Putamen (tissue), 1 donor: ENCODE measurements around the gene STAB2.

Experiments
- DNase-seq: peaks from one replicate; pipeline ENCODE4 v3.0.0-alpha.2; 2016; ENCODE audit warnings: low spot score

Gene STAB2

DNA sequence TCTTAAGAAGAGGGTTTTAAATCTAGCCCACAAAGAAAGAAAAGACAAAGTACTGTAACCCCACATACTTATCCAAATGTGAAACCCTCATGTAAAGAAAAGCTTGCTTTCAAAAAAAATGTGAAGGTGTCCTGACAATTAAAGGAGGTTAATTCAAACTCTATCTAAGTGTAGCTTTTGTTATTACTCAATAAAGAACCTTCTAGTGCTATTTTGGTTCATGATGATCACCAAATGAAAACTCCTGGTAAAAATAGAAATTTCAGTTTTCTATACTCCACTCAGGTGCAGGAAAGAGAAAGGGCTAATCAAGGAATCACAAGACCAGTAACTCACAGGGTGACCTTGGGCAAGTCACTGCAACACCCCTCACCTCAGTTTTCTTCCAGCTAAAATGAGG lies 1.6 kb downstream of the STAB2 start:
- no peak for DNase-seq

- DNase-seq: no peak
Measured at GRCh38 chr12:103589517-103589916, 2.4 kb downstream of the STAB2 start.

GRCh38 chr12:103590271-103590670 lies 3.2 kb downstream of the STAB2 start:
- no peak for DNase-seq

- DNase-seq: no peak
Measured at GRCh38 chr12:103596981-103597380, 9.9 kb downstream of the STAB2 start.

DNA sequence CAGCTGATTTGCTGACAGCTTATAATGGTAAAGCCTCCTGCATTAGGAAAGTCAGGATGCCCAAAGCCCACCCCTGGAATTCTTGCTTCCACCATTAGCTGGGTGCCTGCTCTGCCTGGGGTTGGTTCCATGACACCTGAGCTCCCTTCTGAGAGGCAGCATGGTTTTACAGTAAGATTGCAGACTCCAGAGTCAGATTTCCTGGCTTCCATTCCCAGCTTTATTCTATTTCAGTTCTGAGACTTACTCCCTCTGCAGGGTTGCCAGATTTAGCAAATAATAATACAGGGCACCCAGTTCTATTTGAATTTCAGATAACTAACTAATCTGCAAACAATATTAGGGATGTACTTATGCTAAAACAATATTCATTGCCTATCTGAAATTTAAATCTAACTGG lies 12.2 kb downstream of the STAB2 start:
- no peak for DNase-seq

GRCh38 chr12:103600967-103601728 lies 14.1 kb downstream of the STAB2 start:
- no peak for DNase-seq

- no peak for DNase-seq
Measured at GRCh38 chr12:103620395-103620794, 33.3 kb downstream of the STAB2 start.

GRCh38 chr12:103623716-103624115 lies 36.6 kb downstream of the STAB2 start:
- no peak for DNase-seq

DNA sequence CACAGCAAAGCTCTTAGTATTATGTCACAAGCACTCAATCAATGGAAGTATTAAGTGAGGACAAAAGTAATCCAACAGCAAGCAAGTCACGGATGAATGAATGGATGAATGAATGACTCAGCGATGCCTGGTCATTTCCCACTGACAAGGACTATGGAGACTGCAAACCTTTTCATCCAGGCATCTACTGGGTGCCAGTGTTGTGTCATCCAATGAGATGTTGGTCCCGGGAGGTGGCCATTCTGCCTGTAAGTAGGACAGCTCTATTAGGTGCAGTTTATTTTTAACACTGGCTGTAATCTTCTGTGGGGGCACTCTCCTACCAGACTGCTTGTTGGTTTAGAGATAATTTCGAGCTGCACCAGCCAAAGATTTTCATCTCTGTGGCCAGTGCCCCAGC lies 39.4 kb downstream of the STAB2 start:
- no peak for DNase-seq

DNA sequence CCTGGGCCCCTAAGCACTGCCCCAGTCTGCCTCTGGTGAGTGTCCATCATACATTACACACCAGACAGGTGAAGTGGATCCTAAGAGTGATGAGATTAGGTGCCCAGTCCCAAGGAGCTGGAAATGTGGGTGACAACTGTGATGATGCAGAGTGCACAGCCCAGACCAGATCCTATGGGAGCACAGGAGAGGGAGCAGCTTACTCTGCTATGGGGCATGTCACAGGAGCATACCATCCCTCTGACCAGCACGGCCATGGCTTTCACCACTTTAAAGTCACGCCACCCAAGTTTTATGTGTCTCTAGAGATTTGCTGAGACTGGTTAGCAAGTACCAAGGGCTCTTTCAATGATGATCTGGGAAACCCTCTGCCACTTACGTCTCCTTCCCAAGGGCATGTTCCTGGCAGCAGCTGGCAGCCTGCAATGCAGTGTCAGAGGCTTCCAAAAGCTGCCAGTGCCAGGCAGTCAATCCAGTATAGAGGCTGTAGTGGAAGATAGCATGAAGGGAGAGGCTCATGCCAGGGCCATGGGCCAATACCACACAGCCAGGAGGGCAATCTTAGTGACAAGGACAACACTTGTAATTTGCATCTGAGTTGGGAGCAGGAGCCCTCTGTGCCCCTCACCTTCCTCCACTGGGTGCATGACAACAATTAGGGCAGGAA lies 40.2 kb downstream of the STAB2 start:
- no peak for DNase-seq

DNA sequence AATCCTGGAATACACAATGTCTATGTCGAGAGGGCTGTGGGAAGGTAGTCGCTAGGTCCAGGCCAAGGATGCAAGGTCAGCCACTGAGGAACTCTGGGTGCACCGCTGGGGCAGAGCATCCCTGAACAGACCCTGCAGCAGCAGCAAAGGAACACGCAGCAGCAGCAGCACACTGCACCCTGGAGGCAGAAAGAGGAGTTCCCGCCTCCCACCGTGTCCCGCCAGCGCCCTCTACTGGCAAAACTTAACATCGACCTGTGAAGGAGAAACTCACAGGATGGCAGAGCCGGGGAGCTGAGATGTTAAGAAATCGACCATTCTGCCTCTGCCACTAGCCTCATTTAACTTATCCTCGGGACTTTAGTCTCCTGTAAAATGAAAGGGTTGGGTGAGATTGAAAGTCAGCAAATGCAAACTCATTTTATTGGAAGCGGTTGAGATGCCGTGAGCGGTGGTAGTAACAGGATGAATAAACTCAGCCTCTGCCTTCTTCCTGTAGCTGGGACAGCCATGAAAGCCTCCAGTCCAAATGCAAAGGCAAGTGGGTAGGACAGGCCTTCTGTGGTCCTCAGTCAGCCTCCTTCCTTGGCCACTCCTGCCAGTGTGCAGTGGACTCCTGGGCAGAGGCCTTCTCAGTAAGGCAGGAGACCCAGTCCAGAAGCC lies 45.6 kb downstream of the STAB2 start:
- DNase-seq: no peak

- no peak for DNase-seq
Measured at GRCh38 chr12:103634732-103635131, 47.7 kb downstream of the STAB2 start.

- DNase-seq: no peak
Measured at GRCh38 chr12:103635419-103635818, 48.3 kb downstream of the STAB2 start.

- DNase-seq: no peak
Measured at GRCh38 chr12:103637021-103637420, 49.9 kb downstream of the STAB2 start.

DNA sequence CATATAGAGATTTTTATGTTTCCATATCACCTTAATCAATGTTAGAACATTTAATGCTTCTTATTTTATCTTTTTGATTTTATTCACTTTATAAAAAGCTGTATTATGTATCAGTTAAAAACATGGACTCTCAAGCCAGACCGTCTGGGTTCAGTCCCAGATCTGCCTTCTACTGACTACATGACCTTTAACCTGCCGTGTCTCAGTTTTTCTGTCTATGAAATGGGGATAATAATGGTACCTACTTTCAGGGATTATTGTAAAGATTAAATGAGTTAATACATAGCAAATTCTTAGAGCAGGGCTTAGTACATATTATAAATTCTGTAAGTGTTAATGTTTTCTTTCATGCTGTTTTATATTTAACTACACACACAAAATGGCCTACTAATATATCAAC lies 50.4 kb downstream of the STAB2 start:
- no peak for DNase-seq

GRCh38 chr12:103639983-103640382 lies 52.9 kb downstream of the STAB2 start:
- no peak for DNase-seq

DNA sequence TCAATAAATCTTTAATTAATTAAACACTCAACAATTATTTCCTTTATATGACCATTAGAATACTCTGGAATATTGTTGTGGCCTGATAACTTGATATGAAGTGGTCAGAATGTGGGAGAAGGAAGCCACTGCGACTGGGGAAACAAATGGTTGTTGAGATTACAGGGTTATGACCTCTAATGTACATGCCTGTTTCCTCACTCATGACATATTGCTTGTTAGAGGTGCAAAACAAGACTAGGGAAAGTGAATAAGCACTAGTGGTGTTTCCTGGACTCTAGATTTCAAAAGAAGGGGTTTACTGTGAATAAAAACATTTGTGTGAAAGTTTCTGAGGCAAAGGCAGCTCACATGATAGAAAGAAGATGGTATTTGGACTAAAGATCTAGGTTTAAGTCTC lies 53.3 kb downstream of the STAB2 start:
- no peak for DNase-seq

GRCh38 chr12:103640831-103641230 lies 53.8 kb downstream of the STAB2 start:
- DNase-seq: no peak

DNA sequence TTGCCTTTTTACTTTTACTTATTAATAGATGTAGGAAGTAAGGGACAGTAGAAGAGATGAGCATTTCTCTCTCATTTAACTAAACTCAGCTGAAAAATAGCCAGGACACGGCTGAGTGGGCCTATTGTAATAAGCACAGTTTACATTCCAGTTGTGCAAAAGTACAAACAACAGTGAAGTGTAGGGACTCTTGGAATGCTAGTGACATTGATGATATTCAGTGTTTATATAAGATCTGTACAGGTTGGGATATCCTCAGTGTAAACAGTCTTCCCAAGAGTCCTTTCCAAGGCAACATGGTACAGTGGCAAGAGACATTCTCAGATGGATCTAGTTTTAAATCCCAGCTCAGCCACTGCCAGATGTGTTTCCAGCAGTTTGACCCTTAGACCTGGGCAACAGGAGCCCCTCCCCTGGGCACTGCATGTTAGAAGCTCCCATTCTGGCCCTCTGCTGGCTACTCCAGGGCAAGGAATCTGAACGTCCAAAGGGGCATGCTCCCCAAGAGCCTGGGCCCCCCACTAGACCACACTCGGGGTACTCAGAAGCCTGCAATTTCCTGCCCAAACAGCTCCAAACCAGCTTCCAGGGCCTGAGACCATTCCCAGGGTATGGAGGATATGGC lies 55.3 kb downstream of the STAB2 start:
- no peak for DNase-seq

DNA sequence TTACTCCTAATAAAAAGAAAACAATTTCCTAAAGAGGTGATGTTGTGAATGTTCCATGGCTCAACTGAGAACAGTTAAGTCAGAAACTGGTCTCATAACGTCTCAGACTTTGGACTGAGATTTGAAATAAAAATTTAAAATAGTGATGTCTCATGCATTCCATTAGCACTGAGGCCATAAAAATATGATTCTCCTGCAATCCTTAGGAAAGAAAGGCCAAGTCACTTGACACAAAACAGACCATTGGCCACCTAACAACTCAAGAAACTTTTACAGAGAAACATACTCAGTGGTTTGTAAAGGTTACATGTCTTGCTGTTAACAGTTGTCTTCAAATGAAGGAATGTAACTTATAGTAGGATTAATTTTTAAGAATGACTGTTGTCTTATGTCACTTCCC lies 58.1 kb downstream of the STAB2 start:
- DNase-seq: no peak

GRCh38 chr12:103647267-103647666 lies 60.2 kb downstream of the STAB2 start:
- no peak for DNase-seq

DNA sequence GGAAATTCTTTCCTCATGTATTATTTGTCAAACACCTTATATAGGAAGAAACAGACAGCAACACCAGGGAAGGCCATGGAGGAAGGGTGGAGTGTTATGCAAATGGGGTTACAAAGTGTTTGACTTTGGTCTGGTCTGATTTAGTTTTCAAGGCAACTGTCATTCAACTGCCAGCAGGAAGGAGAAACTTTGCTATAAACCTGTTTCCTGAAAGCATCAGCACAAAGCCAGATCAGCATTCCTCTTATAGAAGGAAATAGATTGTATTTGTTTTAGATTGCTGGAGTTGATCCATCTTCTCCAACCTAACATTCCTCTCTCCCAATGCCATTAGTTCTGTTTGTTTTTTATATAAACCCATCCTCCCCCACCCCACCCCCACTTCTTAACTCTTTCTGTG lies 65.7 kb downstream of the STAB2 start:
- no peak for DNase-seq
